GM18505 (cell line): ENCODE measurements around the gene REELD1.

Source experiments
- ATAC-seq: cut with Tn5 transposase; IDR thresholded peaks from one replicate; pipeline ENCODE4 v1.9.1; 2021; ENCODE audit not compliant: unreplicated experiment
- POLR2A ChIP-seq: IDR thresholded peaks from 4 replicates; pipeline ENCODE4 v1.6.1; 2011; ENCODE audit warnings: borderline replicate concordance; ENCODE audit not compliant: insufficient read depth, insufficient read length; ENCODE audit errors: extremely low read depth

The REELD1 gene

DNA sequence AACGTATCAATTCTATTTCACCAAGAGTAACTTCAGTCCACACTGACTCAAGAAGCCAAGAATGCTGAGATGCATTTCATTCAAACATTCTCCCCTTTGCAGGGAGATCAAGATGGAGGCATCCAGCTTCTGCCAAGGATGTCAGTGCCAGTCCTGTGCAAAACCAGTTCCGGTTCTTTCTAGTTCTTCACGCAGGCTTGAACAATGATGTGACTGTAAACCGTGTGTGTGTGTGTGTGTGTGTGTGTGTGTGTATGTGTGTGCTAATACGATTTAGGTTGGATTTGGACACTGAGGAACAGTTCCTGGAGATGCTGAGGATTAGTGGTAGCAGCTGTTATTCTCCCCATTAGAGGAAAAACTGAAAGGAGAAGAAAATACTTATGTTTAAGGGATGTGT is at the start of gene REELD1:
Gene REELD1, plus strand, starts transcription at position 301 of the 400 bp plus-strand sequence. CDS start 2,415 bp downstream, outside the sequence.
- no peak for TF ChIP-seq POLR2A
- ATAC-seq: no peak

DNA sequence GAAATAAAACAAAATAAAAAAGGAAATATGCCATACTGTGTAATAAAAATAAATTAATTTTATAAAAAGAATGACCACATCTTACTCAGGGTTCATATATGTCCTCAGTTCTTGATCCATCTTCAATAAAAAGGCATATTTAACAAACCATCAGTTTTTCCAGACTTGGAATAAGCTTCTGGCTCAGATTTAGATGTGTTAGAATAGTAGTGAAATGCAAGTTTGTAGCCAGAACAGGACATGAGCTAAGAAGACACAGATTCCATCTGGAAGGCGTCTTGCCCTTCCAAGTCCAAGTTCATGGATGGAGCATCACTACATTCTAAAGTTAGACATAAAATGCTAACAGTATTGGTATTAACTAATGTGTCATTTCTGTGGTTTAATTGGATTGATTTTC is 49.1 kb upstream of the REELD1 start:
- TF ChIP-seq POLR2A: no peak
- no peak for ATAC-seq

DNA sequence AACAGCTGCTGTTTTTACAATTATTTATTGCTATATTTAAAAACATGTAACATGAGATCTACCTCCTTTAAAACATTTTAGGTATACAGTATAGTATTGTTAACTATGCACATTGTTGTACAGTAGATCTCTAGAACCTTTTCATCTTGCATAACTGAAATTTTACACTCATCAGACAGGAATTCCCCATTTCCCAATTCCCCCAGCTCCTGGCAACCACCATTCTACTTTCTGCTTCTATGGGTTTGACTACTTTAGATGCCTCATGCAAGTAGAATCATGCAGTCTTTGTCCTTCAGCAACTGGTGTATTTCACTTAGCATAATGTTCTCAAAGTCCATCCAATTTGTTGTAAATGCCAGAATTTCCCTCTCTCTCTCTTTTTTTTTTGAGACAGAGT is 48.5 kb upstream of the REELD1 start:
- no peak for TF ChIP-seq POLR2A

DNA sequence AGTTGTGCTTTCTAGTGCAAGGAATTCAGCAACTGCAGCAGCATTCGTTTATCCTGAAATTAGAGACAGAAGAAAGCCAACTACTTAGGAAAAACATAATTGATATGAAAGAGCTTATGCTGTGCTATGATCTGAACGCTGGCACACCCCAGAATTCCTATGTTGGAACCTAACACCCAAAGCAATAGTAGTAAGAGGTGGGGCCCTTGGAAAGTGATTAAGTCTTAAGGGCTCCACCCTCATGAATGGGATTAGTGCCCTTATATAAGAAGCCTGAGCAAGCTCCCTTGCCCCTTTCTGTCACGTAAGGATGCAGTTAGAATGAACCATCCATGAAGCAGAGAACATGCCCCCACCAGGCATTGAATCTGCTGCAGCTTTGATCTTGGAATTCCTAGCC is 44.2 kb upstream of the REELD1 start:
- no peak for ATAC-seq
- TF ChIP-seq POLR2A: no peak

More for the DNA sequence above, 48.5 kb upstream of the REELD1 start:
- ATAC-seq: no peak

DNA sequence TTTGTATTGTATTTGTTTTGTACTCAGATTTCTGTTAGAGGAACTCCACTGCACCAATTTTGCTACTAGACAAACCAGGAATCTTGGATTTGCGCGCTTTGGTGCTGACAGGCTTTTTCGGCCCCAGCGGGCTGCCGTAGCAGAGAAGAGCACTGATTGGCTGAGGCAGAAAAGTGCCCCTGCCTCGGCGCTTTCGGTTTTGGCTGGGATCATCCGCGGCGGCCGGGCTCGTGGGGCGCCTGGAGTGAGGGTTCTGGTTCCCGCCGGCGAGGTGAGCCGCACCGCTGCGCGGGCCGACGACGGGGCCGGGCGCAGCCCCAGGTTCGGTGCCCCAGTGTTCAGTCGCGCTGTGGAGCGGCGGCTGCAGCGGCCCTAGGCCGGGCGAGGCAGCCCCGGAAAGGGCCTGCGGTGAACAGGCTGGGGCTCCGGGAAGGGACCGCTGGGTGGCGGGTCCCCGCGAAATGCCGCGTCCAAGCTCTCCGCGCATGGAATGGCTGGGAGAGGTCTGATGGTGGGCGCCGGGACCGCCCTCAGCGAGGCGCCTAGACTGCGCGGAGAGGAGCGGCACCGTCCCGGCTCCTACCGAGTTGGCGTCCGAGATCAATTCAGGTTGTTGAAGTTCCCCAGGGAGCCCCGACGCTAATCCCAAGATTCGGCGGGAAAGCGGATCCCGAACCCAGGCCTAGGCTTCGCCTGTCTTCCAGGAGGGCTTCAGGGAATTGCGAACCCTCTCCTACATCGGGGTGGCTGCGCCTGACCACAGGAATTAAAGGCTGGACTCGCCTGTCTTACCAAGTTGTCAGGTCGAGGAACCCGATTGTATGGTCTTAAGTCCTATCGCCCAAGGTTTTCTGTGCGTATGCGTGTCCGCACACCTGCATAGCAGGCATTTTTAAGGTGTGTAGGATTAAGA is 38.5 kb upstream of the REELD1 start, which contains the start of gene LSM6:
Gene LSM6, plus strand, starts transcription at position 178 of the 913 bp plus-strand sequence. CDS start 7,204 bp downstream, outside the sequence.
- TF ChIP-seq POLR2A: peak; percentile 71
- ATAC-seq: peak; percentile 93

DNA sequence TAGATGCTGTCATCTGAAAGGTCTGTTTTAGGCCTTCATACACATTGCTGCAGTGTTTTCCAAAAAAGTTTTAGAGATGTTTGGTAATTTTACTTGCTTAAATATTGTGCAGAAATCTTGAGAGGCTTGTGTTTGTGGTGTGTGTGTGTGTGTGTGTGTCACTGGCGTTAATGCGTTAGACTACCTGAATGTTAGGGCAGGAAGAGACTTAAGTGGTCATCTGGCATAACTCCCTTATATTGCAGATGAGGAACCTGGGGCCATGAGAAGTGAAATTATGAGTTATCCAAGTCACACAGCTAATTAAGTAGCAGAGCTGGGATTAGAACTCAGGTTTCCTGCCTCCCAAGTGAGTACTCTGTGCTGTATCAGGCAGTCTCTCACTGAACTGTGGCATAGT is 37.4 kb upstream of the REELD1 start:
- TF ChIP-seq POLR2A: no peak
- no peak for ATAC-seq

DNA sequence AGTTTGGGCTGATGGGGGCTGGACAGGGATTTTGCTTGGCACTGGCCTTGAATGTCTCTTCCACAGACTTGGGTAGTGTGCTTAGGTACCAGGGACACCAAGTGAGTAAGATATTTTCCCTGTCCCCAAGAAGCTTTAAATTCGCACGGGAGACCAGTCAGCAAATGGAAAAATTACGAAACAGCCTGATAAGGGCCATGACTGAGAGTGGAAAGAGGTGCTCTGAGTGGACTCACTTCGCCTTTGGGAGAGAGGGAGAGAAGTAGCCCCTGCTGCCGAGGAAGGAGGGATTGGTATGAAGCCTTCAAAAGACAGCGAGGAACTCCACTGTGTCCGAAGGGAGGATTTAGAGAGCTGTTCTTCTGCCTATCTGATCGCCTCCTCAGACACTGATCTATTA is 36.2 kb upstream of the REELD1 start:
- no peak for TF ChIP-seq POLR2A

DNA sequence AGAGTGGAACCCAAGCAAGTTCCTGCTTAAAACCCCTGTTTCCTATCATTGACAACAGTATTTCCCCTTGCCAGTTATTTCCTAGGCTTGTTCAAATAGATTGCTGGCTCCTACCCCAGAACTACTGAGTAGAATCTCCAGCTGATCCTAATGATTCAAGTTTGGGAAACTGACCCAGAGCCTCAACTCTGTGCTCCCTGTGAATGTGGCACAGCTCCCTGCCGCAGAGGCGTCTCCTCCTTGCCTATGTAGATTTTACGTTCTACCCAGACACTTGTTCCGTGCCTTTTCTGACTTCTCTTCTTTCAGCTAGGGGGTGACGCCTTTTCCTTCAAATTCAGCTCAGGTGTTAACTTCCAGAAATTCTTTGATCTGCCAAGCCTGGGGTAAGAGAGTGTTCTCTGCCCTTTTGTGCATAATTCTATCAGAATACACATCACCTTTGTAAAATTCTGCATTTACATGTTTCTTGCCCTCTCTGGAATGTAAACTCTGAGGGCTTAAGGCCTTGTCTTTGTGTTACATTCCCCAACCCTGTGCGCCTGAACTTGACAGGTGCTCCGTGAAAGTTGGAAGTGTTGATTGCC is 34.5 kb upstream of the REELD1 start:
- TF ChIP-seq POLR2A: no peak
- ATAC-seq: no peak

More for the DNA sequence above, 36.2 kb upstream of the REELD1 start:
- no peak for ATAC-seq

DNA sequence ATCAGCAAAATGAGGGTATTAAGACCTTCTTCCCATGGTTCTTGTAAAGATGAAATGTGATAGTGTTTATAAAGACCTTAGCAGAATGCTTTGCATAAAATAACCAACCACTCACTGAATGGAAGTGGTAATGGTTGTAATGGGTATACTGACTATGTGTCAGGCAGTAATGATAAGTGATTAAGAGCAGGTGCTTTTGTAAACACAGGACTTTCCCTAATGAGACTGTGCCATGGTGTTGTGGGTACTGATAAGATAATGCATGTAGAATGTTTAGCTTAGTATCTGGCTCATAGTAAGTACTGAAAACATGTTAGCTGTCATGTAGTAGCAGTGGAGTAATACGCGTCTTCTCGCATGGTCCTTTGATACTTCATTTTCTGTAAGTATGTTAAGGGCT is 31.9 kb upstream of the REELD1 start:
- no peak for TF ChIP-seq POLR2A
- ATAC-seq: no peak

DNA sequence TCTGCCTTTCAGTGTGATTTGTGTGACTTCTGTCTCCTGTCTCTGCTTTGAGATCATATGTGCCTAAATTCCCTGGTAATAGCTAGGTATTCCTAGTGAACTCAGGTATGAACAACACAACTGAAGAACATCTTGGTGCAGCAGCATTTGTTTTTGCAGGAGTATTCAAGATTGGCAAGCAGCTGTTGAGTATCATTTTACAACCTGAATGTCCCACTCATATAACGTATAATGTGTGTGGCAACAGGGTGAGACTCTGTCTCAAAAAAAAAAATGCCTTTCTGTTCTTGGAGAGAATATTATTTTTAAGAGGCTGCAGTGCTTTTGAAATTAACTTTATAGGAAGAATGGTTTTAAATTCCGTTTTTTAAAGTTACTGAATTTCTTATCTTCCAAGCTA is 31.1 kb upstream of the REELD1 start:
- no peak for TF ChIP-seq POLR2A
- no peak for ATAC-seq

DNA sequence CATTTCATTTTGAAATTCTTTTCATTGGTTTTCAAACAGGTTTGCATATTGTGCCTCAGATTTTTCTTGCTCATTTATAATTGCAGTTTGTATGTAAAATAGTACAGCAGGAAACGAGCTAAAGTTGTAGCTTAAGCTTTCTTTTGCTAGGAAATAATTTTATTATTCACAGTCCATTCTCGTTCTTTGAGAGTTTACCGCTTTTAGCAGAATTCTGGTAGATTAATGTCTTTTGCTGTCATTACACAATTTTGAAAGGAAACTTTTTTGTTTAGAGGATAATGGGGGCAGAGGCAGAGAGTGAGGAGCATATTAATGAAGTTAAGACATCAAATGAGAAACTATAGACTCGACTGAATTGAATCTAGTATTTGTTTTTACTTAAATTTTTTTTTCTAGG is 28.3 kb upstream of the REELD1 start:
- no peak for ATAC-seq
- TF ChIP-seq POLR2A: no peak

DNA sequence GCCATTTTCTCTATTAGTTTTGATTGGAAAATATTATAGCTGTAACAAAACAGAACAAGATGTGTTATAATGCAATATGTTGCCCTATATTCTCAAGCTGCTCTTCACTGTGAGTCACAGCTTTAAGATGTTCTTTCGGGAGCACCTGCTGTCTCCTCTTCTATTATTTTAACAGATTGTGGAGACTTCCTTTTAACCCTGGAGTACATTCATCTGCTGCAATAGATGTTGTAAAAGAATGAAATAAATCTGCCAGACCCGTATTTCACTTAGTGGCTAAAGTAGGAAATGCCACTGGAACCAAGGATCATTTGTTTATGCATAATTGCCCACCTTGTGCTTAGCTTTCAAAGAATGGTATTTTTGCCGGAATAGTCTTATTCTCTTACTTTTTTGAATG is 27.7 kb upstream of the REELD1 start:
- ATAC-seq: no peak

DNA sequence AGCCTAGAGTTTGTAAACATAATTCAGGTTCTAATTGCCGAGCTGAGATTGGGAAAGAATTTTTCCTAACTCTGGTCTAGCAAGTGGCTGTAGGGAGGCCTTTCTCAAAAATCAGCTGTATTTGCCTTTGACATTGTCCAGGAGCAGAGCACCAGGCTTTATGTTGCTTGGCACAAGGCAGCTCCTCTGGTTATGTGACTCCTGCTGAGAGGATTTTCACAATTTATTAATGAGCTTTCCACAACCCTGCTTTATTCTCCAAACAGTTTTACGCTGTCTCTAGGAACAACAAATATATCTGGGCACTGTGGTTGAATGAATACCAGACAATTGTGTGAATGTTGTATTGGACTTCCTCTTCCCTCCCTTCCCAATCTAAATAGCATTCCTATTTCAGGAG is 23.9 kb upstream of the REELD1 start:
- ATAC-seq: no peak

More for the DNA sequence above, 27.7 kb upstream of the REELD1 start:
- TF ChIP-seq POLR2A: no peak

More for the DNA sequence above, 23.9 kb upstream of the REELD1 start:
- TF ChIP-seq POLR2A: no peak
